AG04449 (cell line): ENCODE data around the gene SCRN2.

Experiments
- CTCF ChIA-PET: fragments of 350-600 bp; formaldehyde crosslinking; extraction: SDS; loops from one replicate; lab custom pipeline; 2021; ENCODE audit warnings: antibody characterized with exemption; lab: Yijun Ruan, JAX
- POLR2A ChIA-PET: fragments of 400-600, 350-600 bp; formaldehyde crosslinking; extraction: SDS; loops from one replicate; lab custom pipeline; 2020; ENCODE audit warnings: antibody characterized with exemption, inconsistent platforms; lab: Yijun Ruan, JAX
- DNase-seq: peaks from one replicate; pipeline ENCODE4 v3.0.0-alpha.2; 2010; ENCODE audit warnings: low read depth, low spot score
- H3K4me3 ChIP-seq: 2 replicates; pipeline ENCODE4 v1.5.1; 2011; ENCODE audit warnings: low read depth, mild to moderate bottlenecking, control low read depth, low read length
- TF ChIP-seq, protein P1 (sequence below): IDR thresholded peaks from one replicate; pipeline ENCODE4 v1.5.1; 2011; ENCODE audit warnings: mild to moderate bottlenecking, moderate library complexity, low read length, control low read depth, inconsistent platforms; ENCODE audit not compliant: insufficient read depth; ENCODE audit errors: missing control alignments

SCRN2 gene

DNA sequence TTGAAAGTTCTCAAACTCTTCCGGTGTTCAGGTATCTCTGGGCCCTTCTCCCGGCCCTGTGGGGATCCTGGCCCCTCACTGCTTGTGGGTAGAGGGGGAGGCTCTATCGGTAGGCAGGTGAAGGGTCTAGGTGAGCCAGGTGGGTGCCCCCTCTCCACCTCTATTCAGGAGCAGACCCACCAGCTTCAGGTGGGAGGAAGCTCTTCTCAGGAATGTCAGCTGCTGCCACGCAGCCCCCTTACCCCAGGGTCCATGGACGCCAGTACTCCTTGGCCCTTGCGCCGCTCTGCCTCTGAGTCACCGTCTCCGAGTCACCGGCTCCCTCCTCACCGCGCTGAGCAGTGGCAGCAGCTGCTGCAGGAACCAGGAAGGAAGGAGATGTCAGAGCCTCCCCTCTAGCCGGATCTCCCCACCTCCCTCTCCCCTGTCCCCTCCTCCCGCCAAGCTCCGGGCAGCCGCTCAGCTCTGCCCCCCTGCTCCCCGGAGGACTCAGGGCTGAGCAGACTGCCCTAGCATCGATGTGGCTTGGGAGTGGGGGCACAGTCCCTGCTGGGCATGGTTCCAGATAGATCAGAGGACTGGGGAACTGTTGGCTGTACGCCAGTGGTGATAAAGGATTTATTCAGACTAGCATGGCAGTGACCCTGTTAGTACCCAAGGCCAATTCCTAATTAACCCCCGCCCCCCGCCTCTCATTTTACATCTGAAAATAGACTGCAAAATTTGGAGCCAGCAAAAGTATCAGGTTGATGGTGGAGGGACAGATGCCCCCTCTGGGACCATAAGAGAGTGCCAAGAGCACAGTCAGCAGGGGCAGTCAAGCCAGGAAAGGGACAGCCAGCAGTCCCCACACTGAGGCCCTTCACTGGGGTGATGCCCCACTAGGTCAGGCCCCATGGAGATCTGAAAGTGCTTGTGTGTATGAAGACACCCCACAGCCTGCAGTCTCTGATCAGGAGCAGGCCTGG is 19.4 kb downstream of the SCRN2 start, which contains the start of gene OSBPL7:
TSS of gene OSBPL7 (minus strand) at position 371 of the 968 bp plus-strand sequence. CDS start 1,516 bp downstream, outside the sequence.
- TF ChIP-seq, protein P1, sequence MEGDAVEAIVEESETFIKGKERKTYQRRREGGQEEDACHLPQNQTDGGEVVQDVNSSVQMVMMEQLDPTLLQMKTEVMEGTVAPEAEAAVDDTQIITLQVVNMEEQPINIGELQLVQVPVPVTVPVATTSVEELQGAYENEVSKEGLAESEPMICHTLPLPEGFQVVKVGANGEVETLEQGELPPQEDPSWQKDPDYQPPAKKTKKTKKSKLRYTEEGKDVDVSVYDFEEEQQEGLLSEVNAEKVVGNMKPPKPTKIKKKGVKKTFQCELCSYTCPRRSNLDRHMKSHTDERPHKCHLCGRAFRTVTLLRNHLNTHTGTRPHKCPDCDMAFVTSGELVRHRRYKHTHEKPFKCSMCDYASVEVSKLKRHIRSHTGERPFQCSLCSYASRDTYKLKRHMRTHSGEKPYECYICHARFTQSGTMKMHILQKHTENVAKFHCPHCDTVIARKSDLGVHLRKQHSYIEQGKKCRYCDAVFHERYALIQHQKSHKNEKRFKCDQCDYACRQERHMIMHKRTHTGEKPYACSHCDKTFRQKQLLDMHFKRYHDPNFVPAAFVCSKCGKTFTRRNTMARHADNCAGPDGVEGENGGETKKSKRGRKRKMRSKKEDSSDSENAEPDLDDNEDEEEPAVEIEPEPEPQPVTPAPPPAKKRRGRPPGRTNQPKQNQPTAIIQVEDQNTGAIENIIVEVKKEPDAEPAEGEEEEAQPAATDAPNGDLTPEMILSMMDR = peak; percentile 48
- POLR2A ChIA-PET = interaction anchor here (1.3 kb wide), 1 partner anchor 9 kb away, joined by 15 read pairs; the partner anchor contains the start of genes LRRC46 and MRPL10
- DNase-seq = peak; percentile 36
- peak within 1 kb of the TSS; percentile 87 for H3K4me3 ChIP-seq
- CTCF ChIA-PET = interaction anchor here (0.8 to 3.1 kb wide), 7 partner anchors 9 to 197 kb away, joined by 3 to 23 read pairs (median 3); partner anchors contain the start of genes LRRC46 and MRPL10

DNA sequence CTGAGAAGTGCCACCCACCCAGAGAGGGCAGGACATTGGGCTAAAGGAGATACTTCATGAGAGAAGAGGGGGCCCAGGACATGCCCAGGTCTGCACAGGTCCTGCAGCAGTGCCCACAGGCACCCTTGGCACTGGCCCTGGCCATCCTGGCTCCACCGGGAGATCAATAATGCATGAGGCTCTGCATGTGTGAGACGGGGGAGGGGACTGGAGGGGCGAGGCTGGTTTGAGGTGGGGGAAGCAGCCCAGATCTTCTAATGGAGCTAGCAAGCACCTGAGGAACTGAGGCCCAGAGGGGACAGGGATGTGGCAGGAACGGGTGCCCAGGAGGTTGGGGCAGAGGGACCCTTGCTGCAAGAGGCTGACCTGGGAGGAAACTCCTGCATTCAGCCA is 20.0 kb downstream of the SCRN2 start:
- ChIA-PET CTCF (interaction anchor here (1.2 to 3.1 kb wide), 3 partner anchors 10 to 68 kb away, joined by 3 to 23 read pairs (median 10); partner anchors contain the start of genes LRRC46 and MRPL10), POLR2A (interaction anchor here (1.3 kb wide), 1 partner anchor 10 kb away, joined by 15 read pairs; the partner anchor contains the start of genes LRRC46 and MRPL10)
- no peak for DNase-seq
- peak overlapping the region; percentile 87 for H3K4me3 ChIP-seq
- TF ChIP-seq, protein P1 = no peak

DNA sequence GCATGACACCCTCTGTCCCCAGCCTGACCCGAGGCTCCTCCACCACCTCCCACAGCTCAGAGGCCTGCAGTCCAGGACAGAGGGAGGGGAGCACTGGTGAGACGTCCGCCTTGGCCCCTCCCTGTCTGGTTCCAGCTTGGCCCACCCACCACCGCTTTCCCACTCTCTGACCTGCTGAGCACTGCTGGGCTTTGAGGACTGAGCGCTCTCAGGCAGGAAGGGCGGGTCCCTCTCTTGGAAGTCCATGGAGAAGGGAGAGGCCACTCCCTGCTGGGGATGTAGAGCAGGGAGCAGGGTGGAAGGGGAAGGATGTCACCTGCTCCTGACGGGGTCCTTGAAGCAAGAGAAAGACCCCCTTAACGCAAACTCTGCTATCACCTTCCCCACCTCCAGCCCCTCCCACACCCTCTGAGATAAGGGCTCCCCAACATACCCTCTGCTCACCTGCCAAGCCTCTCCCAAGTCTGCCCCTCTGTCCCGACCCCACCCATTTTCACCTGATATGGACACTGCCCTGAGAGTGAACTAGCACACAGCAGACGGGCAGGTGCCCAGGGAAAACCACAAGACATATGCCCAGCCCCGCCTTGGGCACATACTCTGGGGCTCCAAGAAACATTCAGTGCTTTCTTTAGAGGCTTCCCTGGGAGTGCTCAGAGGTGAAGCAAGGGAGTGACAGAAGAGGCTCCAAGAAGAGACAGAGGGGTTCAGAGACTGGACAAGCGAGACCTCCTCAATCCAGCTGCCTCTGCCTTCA is 20.9 kb downstream of the SCRN2 start:
- DNase-seq = no peak
- TF ChIP-seq, protein P1 = no peak
- ChIA-PET CTCF (interaction anchor here (3.1 kb wide), 1 partner anchor 11 kb away, joined by 23 read pairs; the partner anchor contains the start of genes LRRC46 and MRPL10), POLR2A (interaction anchor here (0.7 to 2.0 kb wide), 2 partner anchors 11 to 228 kb away, joined by 3 to 5 read pairs; partner anchors contain the start of genes LRRC46 and MRPL10)
- peak overlapping the region; percentile 87 for H3K4me3 ChIP-seq

DNA sequence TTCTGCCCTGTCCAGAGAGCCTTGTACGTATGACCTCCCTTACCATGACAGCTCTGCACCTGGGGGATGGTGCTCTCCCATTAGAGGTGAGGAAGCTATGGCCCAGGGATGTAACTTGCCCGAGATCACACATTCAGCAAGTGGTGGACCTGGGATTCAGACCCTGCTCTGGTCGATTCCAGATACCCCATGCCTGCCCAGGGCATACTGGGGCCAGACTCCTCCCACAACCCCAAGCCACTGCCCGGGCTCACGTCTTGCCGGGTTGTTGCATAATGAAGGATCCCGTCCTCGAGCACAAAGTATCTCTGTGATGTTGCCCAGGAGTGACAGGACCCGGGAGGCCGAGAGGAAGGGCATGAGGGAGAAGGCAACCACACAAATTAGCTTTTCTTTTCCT is 21.6 kb downstream of the SCRN2 start:
- POLR2A ChIA-PET = interaction anchor here (2.0 kb wide), 1 partner anchor 12 kb away, joined by 5 read pairs; the partner anchor contains the start of genes LRRC46 and MRPL10
- H3K4me3 ChIP-seq = no peak overlapping the region
- TF ChIP-seq, protein P1 = no peak
- DNase-seq = no peak
- CTCF ChIA-PET = no interaction called here

DNA sequence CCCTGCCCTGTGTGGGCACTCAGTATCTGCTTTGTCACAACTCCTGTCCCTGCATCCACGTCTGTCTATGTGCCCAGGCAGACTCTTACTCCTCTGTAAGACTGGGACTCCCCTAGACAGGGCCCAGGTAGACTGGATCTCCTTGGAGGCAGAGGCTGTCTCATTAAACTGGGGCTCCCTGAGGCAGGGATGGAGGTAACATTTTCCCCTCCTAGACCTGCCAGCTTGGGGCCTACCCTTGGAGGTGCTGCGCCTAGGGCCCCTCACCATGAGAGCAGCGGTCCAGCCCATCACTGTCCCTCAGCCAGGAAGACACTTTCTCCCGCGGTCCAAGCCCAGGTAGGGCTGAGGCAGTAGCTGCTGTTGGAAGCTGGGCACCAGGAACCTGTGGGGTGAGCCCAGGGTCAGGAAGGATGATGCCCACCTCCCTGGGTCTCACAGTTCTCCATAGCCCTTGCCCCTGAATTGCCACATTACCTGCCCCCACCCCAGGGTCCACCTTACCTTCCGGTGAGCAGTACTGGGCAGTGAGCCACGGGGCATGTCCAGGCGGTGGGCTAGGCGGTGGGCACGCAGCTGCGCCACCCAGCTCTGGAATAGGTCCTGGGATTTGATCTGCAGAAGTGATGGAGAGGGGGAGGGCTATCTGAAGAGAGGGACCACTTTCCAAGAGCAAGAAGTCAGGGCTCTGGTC is 22.9 kb downstream of the SCRN2 start:
- DNase-seq = no peak
- no peak overlapping the region for H3K4me3 ChIP-seq
- ChIA-PET POLR2A (no interaction called here), CTCF (no interaction called here)
- TF ChIP-seq, protein P1 = no peak
